Neural progenitor cell (in vitro differentiated cells): ENCODE measurements around the gene COL17A1.

Source experiments
- EZH2 ChIP-seq: fragments of 200-600 bp; sonication (generic); IDR thresholded peaks from 2 replicates; pipeline ENCODE4 v1.6.1; 2017; ENCODE audit warnings: antibody characterized with exemption, mild to moderate bottlenecking, moderate library complexity
- EZH2phosphoT487 ChIP-seq: fragments of 200-600 bp; sonication (generic); IDR thresholded peaks from 2 replicates; pipeline ENCODE4 v1.6.1; 2017; ENCODE audit warnings: antibody characterized with exemption
- TF ChIP-seq, protein P1 (sequence below): fragments of 200-600 bp; sonication (generic); IDR thresholded peaks from 2 replicates; pipeline ENCODE4 v1.5.1; 2017; ENCODE audit warnings: antibody characterized with exemption, mild to moderate bottlenecking

DNA sequence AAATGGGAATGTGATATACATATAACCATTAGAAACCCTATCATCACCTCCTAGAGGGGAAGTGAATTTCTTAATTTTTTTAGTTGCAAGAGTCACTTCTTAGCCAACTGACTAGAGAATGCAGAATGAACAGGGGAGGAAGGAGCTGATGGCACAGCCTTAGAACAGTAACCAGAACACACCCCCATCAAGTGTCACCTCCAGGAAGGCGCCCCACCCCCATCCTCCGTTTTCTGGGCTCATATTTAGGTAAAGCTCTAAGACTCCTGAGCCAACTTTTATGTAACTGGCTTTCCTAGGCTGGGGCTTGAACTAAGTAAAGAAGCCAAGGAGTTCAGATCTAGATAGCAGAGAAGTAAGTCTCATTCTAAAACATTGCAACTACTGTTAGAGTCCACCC lies 54.0 kb downstream of the COL17A1 start:
- TF ChIP-seq, protein P1, sequence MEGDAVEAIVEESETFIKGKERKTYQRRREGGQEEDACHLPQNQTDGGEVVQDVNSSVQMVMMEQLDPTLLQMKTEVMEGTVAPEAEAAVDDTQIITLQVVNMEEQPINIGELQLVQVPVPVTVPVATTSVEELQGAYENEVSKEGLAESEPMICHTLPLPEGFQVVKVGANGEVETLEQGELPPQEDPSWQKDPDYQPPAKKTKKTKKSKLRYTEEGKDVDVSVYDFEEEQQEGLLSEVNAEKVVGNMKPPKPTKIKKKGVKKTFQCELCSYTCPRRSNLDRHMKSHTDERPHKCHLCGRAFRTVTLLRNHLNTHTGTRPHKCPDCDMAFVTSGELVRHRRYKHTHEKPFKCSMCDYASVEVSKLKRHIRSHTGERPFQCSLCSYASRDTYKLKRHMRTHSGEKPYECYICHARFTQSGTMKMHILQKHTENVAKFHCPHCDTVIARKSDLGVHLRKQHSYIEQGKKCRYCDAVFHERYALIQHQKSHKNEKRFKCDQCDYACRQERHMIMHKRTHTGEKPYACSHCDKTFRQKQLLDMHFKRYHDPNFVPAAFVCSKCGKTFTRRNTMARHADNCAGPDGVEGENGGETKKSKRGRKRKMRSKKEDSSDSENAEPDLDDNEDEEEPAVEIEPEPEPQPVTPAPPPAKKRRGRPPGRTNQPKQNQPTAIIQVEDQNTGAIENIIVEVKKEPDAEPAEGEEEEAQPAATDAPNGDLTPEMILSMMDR, result no peak
- TF ChIP-seq EZH2phosphoT487, result no peak
- TF ChIP-seq EZH2, result no peak
